Measurements from ENCODE around the gene MED19.

MED19 gene

GRCh38 chr11:57657194-57658022 lies 54.6 kb downstream of the MED19 start, which contains the start of gene CLP1:
CLP1 (plus strand) TSS chr11:57657762; CDS start chr11:57659477, 1,715 bp downstream.
- Histone ChIP-seq H3K9me3 (ENCODE audit: control insufficient read depth in 1 of 2, low read length in 2 of 2) (no peaks in the 10 kb centered on the region), H3K4me1 (ENCODE audit: control insufficient read depth in 1 of 2, insufficient read depth in 2 of 2, low read length in 2 of 2) (peaks cover 8 to 18% of the 10 kb centered on the region in 2 donors), H3K27ac (ENCODE audit: low read depth, low read length) (peak within 1 kb of the TSS; percentile 81), H3K27me3 (ENCODE audit: control insufficient read depth in 1 of 2, insufficient read depth in 2 of 2, low read length in 2 of 2) (no peaks in the 10 kb centered on the region), H3K9ac (ENCODE audit: low read depth in 1 of 2, low read length in 2 of 2) (peak within 1 kb of the TSS; percentile 76 to 95), H3K36me3 (ENCODE audit: control insufficient read depth in 1 of 2, insufficient read depth in 2 of 2, low read length in 2 of 2) (peaks cover 13 to 28% of the 10 kb centered on the region in 2 donors), H3K4me3 (ENCODE audit: low read depth in 1 of 2, low read length in 2 of 2) (peak within 1 kb of the TSS; percentile 96)

GRCh38 chr11:57656885-57657193 lies 55.2 kb downstream of the MED19 start:
- peak overlapping the region; percentile 76 to 95 for H3K9ac ChIP-seq (ENCODE audit: low read depth in 1 of 2, low read length in 2 of 2)

More at GRCh38 chr11:57656885-57657193, 55.2 kb downstream of the MED19 start:
- H3K4me1 ChIP-seq (ENCODE audit: control insufficient read depth in 1 of 2, insufficient read depth in 2 of 2, low read length in 2 of 2): peaks cover 8 to 18% of the 10 kb centered on the region in 2 donors
- H3K27ac ChIP-seq (ENCODE audit: low read depth, low read length): no peak overlapping the region
- no peaks in the 10 kb centered on the region for H3K27me3 ChIP-seq (ENCODE audit: control insufficient read depth in 1 of 2, insufficient read depth in 2 of 2, low read length in 2 of 2)
- H3K4me3 ChIP-seq (ENCODE audit: low read depth in 1 of 2, low read length in 2 of 2): peak overlapping the region; percentile 84 to 96
- H3K36me3 ChIP-seq (ENCODE audit: control insufficient read depth in 1 of 2, insufficient read depth in 2 of 2, low read length in 2 of 2): peaks cover 13 to 23% of the 10 kb centered on the region in 2 donors
- H3K9me3 ChIP-seq (ENCODE audit: control insufficient read depth in 1 of 2, low read length in 2 of 2): no peaks in the 10 kb centered on the region

All from duodenal mucosa (tissue), 2 donors.